T-helper 2 cell treated with Interferon-gamma antibody and Interleukin-4, amounts not matched to agents 5 μg/mL and 100 μg/mL, for 36 hours (primary cell): Measurements from ENCODE around the gene PRICKLE2.

Experiments
- DNase-seq: peaks from one replicate; pipeline ENCODE4 v3.0.0; 2021; ENCODE audit warnings: low spot score
- H3K27ac Mint-ChIP-seq: one replicate; pipeline ENCODE4 v1.8.0; 2021; ENCODE audit warnings: mild to moderate bottlenecking, mixed read lengths
- H3K27me3 Mint-ChIP-seq: one replicate; pipeline ENCODE4 v1.8.0; 2021; ENCODE audit warnings: low read depth, mixed read lengths
- H3K36me3 Mint-ChIP-seq: one replicate; pipeline ENCODE4 v1.8.0; 2021; ENCODE audit warnings: low read depth, mixed read lengths
- H3K4me1 Mint-ChIP-seq: one replicate; pipeline ENCODE4 v1.8.0; 2021; ENCODE audit warnings: low read depth, mixed read lengths
- H3K4me3 Mint-ChIP-seq: one replicate; pipeline ENCODE4 v1.8.0; 2022; ENCODE audit warnings: mild to moderate bottlenecking, moderate library complexity, mixed read lengths
- H3K9me3 Mint-ChIP-seq: one replicate; pipeline ENCODE4 v1.8.0; 2021; ENCODE audit warnings: mixed read lengths

PRICKLE2 gene

GRCh38 chr3:64203216-64203615 lies 22.1 kb downstream of the PRICKLE2 start:
- DNase-seq, result no peak
- H3K9me3 Mint-ChIP-seq, result no peaks in the 10 kb centered on the region
- no peak overlapping the region for H3K27ac Mint-ChIP-seq
- H3K36me3 Mint-ChIP-seq, result no peaks in the 10 kb centered on the region
- no peaks in the 10 kb centered on the region for H3K27me3 Mint-ChIP-seq
- H3K4me3 Mint-ChIP-seq, result no peak overlapping the region
- H3K4me1 Mint-ChIP-seq, result no peaks in the 10 kb centered on the region

- peaks cover 6% of the 10 kb centered on the region for H3K9me3 Mint-ChIP-seq
- H3K36me3 Mint-ChIP-seq, result no peaks in the 10 kb centered on the region
- no peak overlapping the region for H3K27ac Mint-ChIP-seq
- DNase-seq, result no peak
- H3K4me1 Mint-ChIP-seq, result no peaks in the 10 kb centered on the region
- no peak overlapping the region for H3K4me3 Mint-ChIP-seq
- H3K27me3 Mint-ChIP-seq, result no peaks in the 10 kb centered on the region
Measured at GRCh38 chr3:64199932-64200331, 25.3 kb downstream of the PRICKLE2 start.

- Mint-ChIP-seq H3K27ac (no peak overlapping the region), H3K4me1 (no peaks in the 10 kb centered on the region), H3K27me3 (no peaks in the 10 kb centered on the region), H3K4me3 (no peak overlapping the region), H3K9me3 (peaks cover 9% of the 10 kb centered on the region), H3K36me3 (no peaks in the 10 kb centered on the region)
- DNase-seq, result no peak
Measured at GRCh38 chr3:64196236-64196929, 28.9 kb downstream of the PRICKLE2 start.

GRCh38 chr3:64195789-64196188 lies 29.5 kb downstream of the PRICKLE2 start:
- no peaks in the 10 kb centered on the region for H3K4me1 Mint-ChIP-seq
- H3K27ac Mint-ChIP-seq, result no peak overlapping the region
- no peak overlapping the region for H3K4me3 Mint-ChIP-seq
- no peaks in the 10 kb centered on the region for H3K36me3 Mint-ChIP-seq
- H3K9me3 Mint-ChIP-seq, result peaks cover 9% of the 10 kb centered on the region
- DNase-seq, result no peak
- no peaks in the 10 kb centered on the region for H3K27me3 Mint-ChIP-seq

GRCh38 chr3:64191822-64192221 lies 33.4 kb downstream of the PRICKLE2 start:
- no peaks in the 10 kb centered on the region for H3K36me3 Mint-ChIP-seq
- H3K4me1 Mint-ChIP-seq, result no peaks in the 10 kb centered on the region
- peaks cover 3% of the 10 kb centered on the region for H3K9me3 Mint-ChIP-seq
- no peak overlapping the region for H3K4me3 Mint-ChIP-seq
- H3K27me3 Mint-ChIP-seq, result no peaks in the 10 kb centered on the region
- no peak for DNase-seq
- H3K27ac Mint-ChIP-seq, result no peak overlapping the region

GRCh38 chr3:64190517-64191515 lies 34.5 kb downstream of the PRICKLE2 start:
- no peaks in the 10 kb centered on the region for H3K36me3 Mint-ChIP-seq
- peaks cover 3% of the 10 kb centered on the region for H3K9me3 Mint-ChIP-seq
- H3K27ac Mint-ChIP-seq, result no peak overlapping the region
- H3K27me3 Mint-ChIP-seq, result no peaks in the 10 kb centered on the region
- no peak overlapping the region for H3K4me3 Mint-ChIP-seq
- H3K4me1 Mint-ChIP-seq, result no peaks in the 10 kb centered on the region
- DNase-seq, result no peak

- no peaks in the 10 kb centered on the region for H3K27me3 Mint-ChIP-seq
- no peak overlapping the region for H3K4me3 Mint-ChIP-seq
- H3K4me1 Mint-ChIP-seq, result no peaks in the 10 kb centered on the region
- H3K27ac Mint-ChIP-seq, result no peak overlapping the region
- no peak for DNase-seq
- H3K36me3 Mint-ChIP-seq, result no peaks in the 10 kb centered on the region
- peaks cover 3% of the 10 kb centered on the region for H3K9me3 Mint-ChIP-seq
Measured at GRCh38 chr3:64188810-64189560, 36.3 kb downstream of the PRICKLE2 start.

GRCh38 chr3:64187065-64187959 lies 38.0 kb downstream of the PRICKLE2 start:
- DNase-seq, result no peak
- Mint-ChIP-seq H3K27ac (no peak overlapping the region), H3K9me3 (no peaks in the 10 kb centered on the region), H3K4me3 (no peak overlapping the region), H3K36me3 (no peaks in the 10 kb centered on the region), H3K27me3 (no peaks in the 10 kb centered on the region), H3K4me1 (no peaks in the 10 kb centered on the region)

GRCh38 chr3:64186667-64187064 lies 38.6 kb downstream of the PRICKLE2 start:
- DNase-seq, result no peak
- Mint-ChIP-seq H3K4me3 (no peak overlapping the region), H3K4me1 (no peaks in the 10 kb centered on the region), H3K27ac (no peak overlapping the region), H3K9me3 (no peaks in the 10 kb centered on the region), H3K36me3 (no peaks in the 10 kb centered on the region), H3K27me3 (peaks cover 3% of the 10 kb centered on the region)

- Mint-ChIP-seq H3K27ac (no peak overlapping the region), H3K4me1 (no peaks in the 10 kb centered on the region), H3K9me3 (no peaks in the 10 kb centered on the region), H3K36me3 (no peaks in the 10 kb centered on the region), H3K27me3 (peaks cover 3% of the 10 kb centered on the region), H3K4me3 (no peak overlapping the region)
- DNase-seq, result no peak
Measured at GRCh38 chr3:64185436-64185835, 39.8 kb downstream of the PRICKLE2 start.

GRCh38 chr3:64184621-64185020 lies 40.6 kb downstream of the PRICKLE2 start:
- H3K36me3 Mint-ChIP-seq, result no peaks in the 10 kb centered on the region
- H3K9me3 Mint-ChIP-seq, result no peaks in the 10 kb centered on the region
- H3K4me1 Mint-ChIP-seq, result no peaks in the 10 kb centered on the region
- no peak overlapping the region for H3K27ac Mint-ChIP-seq
- H3K4me3 Mint-ChIP-seq, result no peak overlapping the region
- no peak for DNase-seq
- peaks cover 3% of the 10 kb centered on the region for H3K27me3 Mint-ChIP-seq

GRCh38 chr3:64179860-64180259 lies 45.4 kb downstream of the PRICKLE2 start:
- DNase-seq, result no peak
- no peak overlapping the region for H3K27ac Mint-ChIP-seq
- H3K4me1 Mint-ChIP-seq, result no peaks in the 10 kb centered on the region

GRCh38 chr3:64179249-64179648 lies 46.0 kb downstream of the PRICKLE2 start:
- no peak for DNase-seq
- Mint-ChIP-seq H3K4me1 (no peaks in the 10 kb centered on the region), H3K36me3 (no peaks in the 10 kb centered on the region)

More at GRCh38 chr3:64179860-64180259, 45.4 kb downstream of the PRICKLE2 start:
- Mint-ChIP-seq H3K36me3 (no peaks in the 10 kb centered on the region), H3K4me3 (no peak overlapping the region), H3K27me3 (peaks cover 3% of the 10 kb centered on the region), H3K9me3 (no peaks in the 10 kb centered on the region)

More at GRCh38 chr3:64179249-64179648, 46.0 kb downstream of the PRICKLE2 start:
- H3K27ac Mint-ChIP-seq, result no peak overlapping the region
- no peak overlapping the region for H3K4me3 Mint-ChIP-seq
- no peaks in the 10 kb centered on the region for H3K9me3 Mint-ChIP-seq
- peaks cover 3% of the 10 kb centered on the region for H3K27me3 Mint-ChIP-seq
